NCI-H345 treated with DMSO at 0.1 percent for 48 hours (cell line): ENCODE data around the gene CCDC187.
A peak's percentile ranks its signal among the peaks of the same experiment; 100 is the strongest.

Experiments used
- DNase-seq: peaks from one replicate; lab custom pipeline; 2025; ENCODE audit not compliant: unreplicated experiment; lab: John Stamatoyannopoulos, UW

The CCDC187 gene

DNA sequence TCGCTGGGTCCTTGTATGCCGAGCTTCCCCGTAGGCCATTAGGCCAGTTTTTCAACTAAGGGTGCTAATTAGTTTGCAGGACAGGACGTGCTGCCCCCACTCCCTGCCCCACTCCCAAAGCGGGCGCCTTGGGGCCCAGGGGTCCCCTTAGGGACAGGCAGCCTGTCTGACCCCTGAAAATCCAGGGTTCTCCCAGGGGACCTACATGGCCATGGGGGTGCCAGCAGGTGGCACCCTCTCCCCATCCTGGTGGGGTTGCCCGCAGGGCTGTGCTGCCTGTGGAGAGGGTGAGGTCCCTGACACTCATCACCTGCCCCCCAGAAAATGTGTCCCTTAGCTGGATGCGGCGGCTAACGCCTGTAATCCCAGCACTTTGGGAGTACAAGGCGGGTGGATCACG lies 8.5 kb upstream of the CCDC187 start:
- peak; percentile 33 for DNase-seq

- no peak for DNase-seq
Observed at GRCh38 chr9:136312009-136312375, 8.1 kb upstream of the CCDC187 start.

DNA sequence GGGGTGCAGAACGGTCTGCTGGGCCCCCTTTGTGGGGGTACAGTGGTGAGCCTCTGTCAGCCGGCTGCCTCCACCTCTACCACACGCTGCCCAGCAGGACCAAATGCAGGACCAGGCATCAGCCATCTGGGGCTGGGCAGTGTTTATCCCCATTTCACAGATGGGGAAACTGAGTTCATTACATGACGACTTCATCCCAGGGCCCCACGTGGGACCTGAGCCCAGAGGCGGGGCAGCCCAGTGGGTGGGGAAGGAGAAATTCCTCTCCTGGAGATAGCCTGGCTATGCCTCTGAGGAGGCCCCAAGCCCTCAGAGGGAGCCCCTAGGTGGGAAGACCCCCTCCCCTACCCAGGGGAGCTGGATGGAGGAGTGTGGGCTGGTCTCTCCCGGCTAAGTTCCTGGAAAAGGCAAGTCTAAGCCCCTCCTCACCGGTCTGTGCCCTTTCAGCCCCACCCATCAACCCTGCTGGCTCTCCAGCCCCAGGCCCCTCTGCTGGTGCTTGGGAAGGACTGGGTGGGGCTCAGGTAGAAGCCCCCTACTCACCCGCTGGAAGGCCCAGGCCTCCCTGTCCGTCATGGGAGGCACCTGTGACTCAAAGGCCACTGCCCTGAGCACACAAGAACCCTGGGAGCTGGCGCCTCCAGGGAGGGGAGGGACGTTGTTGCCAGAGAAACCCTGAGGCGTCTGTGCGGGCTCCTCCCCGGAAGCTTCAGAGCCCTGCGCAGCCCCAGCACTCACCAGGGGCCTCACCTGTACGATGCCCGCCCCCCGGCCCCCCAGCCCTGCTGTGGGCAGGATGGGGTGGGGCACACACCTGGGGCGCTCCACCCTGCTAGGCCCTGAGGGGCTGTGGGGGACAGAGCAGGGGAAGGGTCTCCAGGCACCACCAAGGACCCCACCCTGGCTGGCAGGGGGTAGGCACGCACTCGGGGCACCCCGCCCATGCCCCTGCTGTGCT lies 7.4 kb upstream of the CCDC187 start:
- DNase-seq: peak; percentile 75

GRCh38 chr9:136310273-136311030 lies 6.6 kb upstream of the CCDC187 start:
- DNase-seq: peak; percentile 28

DNA sequence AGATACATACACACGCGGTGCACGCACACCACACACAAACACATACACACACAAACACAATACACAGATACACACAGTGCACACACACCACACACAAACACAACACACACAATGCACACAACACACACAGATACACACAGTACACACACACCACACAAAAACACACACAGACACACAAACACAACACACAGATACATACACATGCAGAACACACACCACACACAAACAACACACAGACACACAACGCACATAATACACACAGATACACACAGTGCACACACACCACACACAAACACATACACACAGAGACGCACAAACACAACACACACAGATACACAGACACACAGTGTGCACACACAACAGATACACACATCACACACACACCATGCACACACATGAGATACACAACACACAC lies 5.9 kb upstream of the CCDC187 start:
- DNase-seq: no peak

DNA sequence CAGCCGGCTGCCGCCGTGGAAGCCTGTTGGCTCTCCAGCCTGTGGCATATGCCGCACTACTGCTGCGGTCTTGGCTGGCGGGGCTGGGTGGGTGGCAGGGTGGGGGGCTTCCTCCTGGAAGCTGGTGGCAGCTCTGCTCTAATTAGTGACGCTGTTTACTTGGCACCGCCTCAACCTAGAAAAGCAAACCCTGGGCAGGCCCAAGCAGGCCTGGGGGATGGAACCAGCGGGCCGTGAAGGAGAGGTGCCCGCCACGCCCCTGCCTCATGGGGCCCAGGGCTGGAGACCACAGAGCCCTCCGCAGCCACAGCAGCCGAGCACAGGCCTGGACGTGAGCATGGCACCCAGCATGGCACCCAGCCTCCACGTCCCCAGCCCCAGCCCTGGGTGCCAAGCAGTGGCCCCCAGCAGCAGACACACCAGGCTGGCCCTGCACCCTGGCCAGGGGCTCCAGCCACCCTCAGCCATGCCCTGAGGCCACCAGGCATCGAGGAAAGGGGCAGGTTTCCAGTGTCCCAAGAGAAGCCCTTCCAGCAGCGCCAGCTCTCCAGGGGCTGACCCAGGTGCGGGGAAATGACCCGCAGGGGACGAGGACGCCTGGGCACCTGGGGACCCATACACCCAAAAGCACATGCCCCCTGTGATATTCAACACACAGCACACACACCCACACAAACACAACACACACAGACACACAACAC lies 5.4 kb upstream of the CCDC187 start:
- peak; percentile 86 for DNase-seq

GRCh38 chr9:136308702-136309053 lies 4.8 kb upstream of the CCDC187 start:
- no peak for DNase-seq

- DNase-seq: no peak
Observed at GRCh38 chr9:136308006-136308701, 4.3 kb upstream of the CCDC187 start.

DNA sequence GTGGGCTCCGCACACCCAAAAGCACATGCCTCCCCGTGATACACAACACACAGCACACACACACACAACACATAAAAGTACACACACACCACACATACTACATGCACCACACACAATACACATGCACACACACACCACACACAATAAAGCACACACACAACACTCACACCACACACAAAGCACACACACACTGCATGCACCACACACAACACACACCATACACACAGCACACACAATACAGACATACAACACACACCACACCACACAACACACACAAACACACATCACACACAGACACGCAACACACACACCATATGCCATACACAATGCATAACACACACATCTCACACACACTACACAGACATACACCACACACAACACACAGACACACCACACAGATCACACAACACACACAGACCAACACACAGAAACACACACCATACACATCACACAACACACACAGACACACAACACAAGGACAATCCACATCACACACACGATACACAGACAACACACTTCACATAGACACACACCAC lies 3.4 kb upstream of the CCDC187 start:
- DNase-seq: no peak

DNA sequence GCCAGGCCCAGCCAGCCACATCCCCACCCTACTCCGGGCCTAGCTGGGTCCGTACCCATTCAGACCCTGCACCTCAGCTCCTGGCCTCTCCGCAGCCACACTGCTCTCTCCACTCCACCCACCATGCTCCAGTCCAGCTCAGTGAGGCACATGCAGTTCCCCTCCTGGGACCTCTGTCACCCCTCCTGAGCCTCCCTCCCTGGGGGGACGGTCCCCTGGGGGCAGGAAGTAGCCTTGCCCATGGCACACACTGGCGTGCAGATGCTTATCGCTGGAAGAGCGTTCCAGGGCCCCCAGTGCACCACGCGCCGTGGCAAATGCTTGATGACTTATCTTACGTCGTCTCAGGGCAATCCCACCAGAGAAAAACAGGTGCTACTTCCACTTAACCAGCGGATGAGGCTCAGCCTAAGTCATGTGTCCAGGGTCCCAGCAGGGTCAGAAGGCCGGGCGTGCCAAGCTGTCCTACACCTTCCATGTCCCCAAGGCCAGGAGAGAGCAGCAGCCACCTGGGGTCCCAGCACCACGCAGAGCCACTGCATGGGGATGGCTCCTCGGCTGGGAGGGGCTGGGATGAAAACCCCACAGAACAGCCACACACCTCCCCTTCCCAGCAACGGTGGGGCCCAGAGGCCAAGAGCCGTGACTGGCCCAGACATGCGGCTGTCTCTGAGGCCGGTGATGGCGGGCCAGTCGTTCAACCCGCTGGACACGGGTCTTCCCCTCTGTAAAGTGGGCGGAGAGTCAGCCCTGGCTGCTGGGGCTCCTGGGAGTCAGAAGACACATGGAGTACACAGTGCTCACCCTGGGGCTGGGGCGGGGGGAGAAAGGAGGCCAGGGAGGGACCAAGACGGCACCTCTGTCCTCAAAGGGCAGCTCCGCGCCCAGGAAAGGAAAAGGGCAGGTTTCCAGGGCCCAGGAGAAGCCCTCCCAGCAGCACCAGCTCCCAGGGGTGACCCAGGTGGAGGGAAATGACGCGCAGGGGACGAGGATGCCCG lies 2.6 kb upstream of the CCDC187 start:
- no peak for DNase-seq

- DNase-seq: no peak
Observed at GRCh38 chr9:136305804-136306203, 1.9 kb upstream of the CCDC187 start.

DNA sequence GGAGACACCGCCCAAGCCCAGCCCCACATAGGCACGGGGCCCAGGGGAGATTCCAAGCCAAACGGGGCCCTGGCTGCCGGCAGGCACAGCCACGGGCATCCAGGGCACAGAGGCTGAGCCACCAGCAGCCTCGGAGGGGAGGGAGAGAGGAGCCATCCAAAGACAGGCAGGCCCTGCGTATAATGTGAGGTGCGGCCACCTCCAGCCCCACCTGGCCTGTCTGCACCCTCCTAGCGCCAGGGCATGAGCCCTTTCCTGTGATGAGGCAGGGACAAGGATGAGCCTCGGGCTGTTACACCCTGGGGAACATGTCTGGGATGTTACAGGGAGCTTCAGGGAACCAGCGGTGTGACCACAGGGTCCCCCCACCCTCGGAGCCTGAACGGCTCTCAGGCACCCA lies 1.1 kb upstream of the CCDC187 start:
- DNase-seq: no peak

- DNase-seq: no peak
Observed at GRCh38 chr9:136304456-136304855, 562 bp upstream of the CCDC187 start.

GRCh38 chr9:136303066-136303824 lies 649 bp downstream of the CCDC187 start:
- no peak for DNase-seq

- DNase-seq: no peak
Observed at GRCh38 chr9:136302527-136302926, 1.4 kb downstream of the CCDC187 start.

DNA sequence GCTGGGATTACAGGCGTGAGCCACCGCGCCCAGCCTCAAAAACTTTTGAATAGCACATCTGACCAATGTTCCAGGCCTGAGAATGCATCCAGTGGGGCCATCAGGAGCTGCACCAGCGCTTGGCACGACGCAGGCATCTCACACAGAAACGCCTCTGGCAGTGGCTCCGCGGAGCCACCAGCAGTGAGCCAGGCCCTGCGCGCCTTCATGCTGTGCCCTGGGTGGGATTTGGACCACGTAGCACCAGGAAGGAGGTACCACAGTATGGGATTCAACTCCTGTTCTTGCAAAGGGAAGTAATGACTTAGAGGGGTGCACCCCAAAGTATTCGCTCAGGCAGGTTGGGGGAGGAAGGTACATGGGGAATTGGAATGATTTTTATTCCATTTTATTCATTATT lies 3.0 kb downstream of the CCDC187 start:
- no peak for DNase-seq

GRCh38 chr9:136300016-136300545 lies 3.8 kb downstream of the CCDC187 start:
- no peak for DNase-seq

DNA sequence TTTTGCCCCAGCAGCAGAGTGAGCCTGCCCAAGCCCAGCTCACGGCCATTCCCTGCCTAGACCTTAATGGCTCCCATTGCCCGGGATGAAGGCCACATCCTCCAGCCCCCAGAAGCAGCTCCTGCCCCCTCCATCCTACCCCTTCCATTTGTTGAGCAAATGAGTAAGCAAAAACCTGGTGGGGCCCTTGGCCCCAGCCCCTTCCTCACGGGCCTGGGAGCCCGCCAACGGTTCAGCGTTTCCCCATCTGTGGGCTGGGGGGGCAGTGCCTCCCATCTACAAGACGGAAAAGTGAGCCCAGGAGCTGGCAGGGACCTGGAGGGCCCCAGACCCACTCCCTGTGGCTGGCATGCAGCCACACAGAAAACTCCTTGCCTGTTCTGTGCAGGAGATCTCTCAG lies 4.4 kb downstream of the CCDC187 start:
- no peak for DNase-seq

DNA sequence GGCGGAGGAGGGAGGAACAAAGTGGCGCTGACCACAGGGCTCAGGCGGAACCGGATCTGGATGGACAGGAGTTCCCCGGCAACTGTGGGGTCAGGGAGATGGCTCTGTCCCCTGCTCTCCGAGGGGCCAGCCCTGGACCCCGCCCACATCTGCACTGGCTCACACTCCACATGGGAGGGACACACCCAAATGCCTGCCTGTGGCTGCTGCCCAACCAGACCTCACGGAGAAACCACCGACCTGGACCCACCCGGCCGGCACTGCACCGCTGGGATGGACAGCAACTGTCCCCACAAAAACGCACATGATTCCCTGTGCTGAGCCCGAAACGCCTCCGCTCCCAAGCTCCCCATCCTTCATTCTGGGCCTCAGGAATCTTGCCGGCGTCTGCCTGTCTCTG lies 4.8 kb downstream of the CCDC187 start:
- DNase-seq: no peak
